ENCODE data around the gene MED27.

GRCh38 chr9:131954299-131954698, 125.4 kb downstream of the MED27 start:
- TF ChIP-seq, protein P1, sequence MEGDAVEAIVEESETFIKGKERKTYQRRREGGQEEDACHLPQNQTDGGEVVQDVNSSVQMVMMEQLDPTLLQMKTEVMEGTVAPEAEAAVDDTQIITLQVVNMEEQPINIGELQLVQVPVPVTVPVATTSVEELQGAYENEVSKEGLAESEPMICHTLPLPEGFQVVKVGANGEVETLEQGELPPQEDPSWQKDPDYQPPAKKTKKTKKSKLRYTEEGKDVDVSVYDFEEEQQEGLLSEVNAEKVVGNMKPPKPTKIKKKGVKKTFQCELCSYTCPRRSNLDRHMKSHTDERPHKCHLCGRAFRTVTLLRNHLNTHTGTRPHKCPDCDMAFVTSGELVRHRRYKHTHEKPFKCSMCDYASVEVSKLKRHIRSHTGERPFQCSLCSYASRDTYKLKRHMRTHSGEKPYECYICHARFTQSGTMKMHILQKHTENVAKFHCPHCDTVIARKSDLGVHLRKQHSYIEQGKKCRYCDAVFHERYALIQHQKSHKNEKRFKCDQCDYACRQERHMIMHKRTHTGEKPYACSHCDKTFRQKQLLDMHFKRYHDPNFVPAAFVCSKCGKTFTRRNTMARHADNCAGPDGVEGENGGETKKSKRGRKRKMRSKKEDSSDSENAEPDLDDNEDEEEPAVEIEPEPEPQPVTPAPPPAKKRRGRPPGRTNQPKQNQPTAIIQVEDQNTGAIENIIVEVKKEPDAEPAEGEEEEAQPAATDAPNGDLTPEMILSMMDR (IDR thresholded peaks at IDR 0.05) = no peak
- no peak for TF ChIP-seq EP300 (IDR thresholded peaks at IDR 0.05)

All from sigmoid colon (tissue), 4 donors.